MM.1S (cell line): ENCODE measurements around the gene HELZ.

Experiments
- DNase-seq: peaks from one replicate; pipeline ENCODE4 v3.0.0-alpha.2; 2015
- H2AFZ ChIP-seq: fragments of 300-600 bp; sonication (generic); 2 replicates; pipeline ENCODE4 v1.6.0; 2016; ENCODE audit warnings: antibody characterized with exemption, low read length
- H3F3A ChIP-seq: fragments of 300-600 bp; sonication (generic); 2 replicates; pipeline ENCODE4 v1.6.1; 2016; ENCODE audit warnings: mild to moderate bottlenecking, antibody characterized with exemption, low read length, moderate library complexity, mixed read lengths; ENCODE audit not compliant: insufficient read depth
- H3K27ac ChIP-seq: fragments of 300-600 bp; sonication (generic); 2 replicates; pipeline ENCODE4 v1.5.1; 2016; ENCODE audit warnings: mild to moderate bottlenecking, low read length
- H3K27me3 ChIP-seq: fragments of 300-600 bp; sonication (generic); replicated peaks from 2 replicates; pipeline ENCODE4 v1.6.0; 2016; ENCODE audit warnings: low read length; ENCODE audit not compliant: insufficient read depth
- H3K36me3 ChIP-seq: fragments of 300-600 bp; sonication (generic); replicated peaks from 2 replicates; pipeline ENCODE4 v1.6.1; 2016; ENCODE audit warnings: mild to moderate bottlenecking, low read length, mixed read lengths; ENCODE audit not compliant: insufficient read depth
- H3K4me1 ChIP-seq: fragments of 300-600 bp; sonication (generic); 2 replicates; pipeline ENCODE4 v1.6.1; 2016; ENCODE audit warnings: low read length, mixed read lengths
- H3K4me2 ChIP-seq: fragments of 300-600 bp; sonication (generic); 2 replicates; pipeline ENCODE4 v1.6.0; 2016; ENCODE audit warnings: low read depth, low read length
- H3K4me3 ChIP-seq: fragments of 300-600 bp; sonication (generic); 2 replicates; pipeline ENCODE4 v1.5.1; 2016; ENCODE audit warnings: low read length, mixed read lengths
- H3K79me2 ChIP-seq: fragments of 300-600 bp; sonication (generic); 2 replicates; pipeline ENCODE4 v1.6.1; 2016; ENCODE audit warnings: mixed run types, low read length, mixed read lengths
- H3K9ac ChIP-seq: fragments of 300-600 bp; sonication (generic); 2 replicates; pipeline ENCODE4 v1.6.1; 2016; ENCODE audit warnings: low read length, mixed read lengths
- H3K9me2 ChIP-seq: fragments of 300-600 bp; sonication (generic); replicated peaks from 2 replicates; pipeline ENCODE4 v1.6.1; 2016; ENCODE audit warnings: mild to moderate bottlenecking, low read length, mixed read lengths; ENCODE audit not compliant: insufficient read depth
- H3K9me3 ChIP-seq: fragments of 300-600 bp; sonication (generic); replicated peaks from 2 replicates; pipeline ENCODE4 v1.6.1; 2016; ENCODE audit warnings: mild to moderate bottlenecking, low read length, mixed read lengths; ENCODE audit not compliant: insufficient read depth
- H4K20me1 ChIP-seq: fragments of 300-600 bp; sonication (generic); 2 replicates; pipeline ENCODE4 v1.6.1; 2016; ENCODE audit warnings: mild to moderate bottlenecking, low read length, moderate library complexity, mixed read lengths; ENCODE audit not compliant: insufficient read depth
- EZH2 ChIP-seq: fragments of 300-600 bp; sonication (generic); optimal IDR thresholded peaks from 2 replicates; pipeline ENCODE3; 2017; ENCODE audit warnings: low read depth, mild to moderate bottlenecking, antibody characterized with exemption, low read length, mixed read lengths
- EZH2phosphoT487 ChIP-seq: fragments of 300-600 bp; sonication (generic); IDR thresholded peaks from 2 replicates; pipeline ENCODE4 v1.6.1; 2018; ENCODE audit warnings: antibody characterized with exemption, low read length
- TF ChIP-seq, protein P1 (sequence below): fragments of 300-600 bp; sonication (generic); IDR thresholded peaks from 2 replicates; pipeline ENCODE4 v1.5.1; 2016; ENCODE audit warnings: antibody characterized with exemption, low read length, mixed read lengths

Gene HELZ

DNA sequence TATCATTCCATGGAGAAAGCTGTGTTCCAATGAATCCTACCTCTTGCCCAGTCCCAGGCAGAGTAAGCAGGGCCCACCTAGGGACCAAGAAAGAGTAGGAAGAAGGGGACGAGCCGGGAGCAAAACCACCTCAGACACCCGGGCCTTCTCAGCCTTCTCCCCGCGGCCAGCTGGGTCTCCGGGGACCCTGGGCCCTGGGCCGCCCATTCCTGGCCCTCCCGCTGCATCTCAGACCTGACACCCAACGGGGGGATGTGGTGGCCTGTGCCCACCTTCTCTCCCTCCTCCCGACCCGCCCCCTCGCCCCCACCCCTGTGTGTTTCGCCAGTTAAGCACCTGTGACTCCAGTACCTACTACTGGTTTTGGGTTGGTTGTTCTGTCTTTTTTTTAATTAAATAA lies 212.0 kb downstream of the HELZ start:
- no peak overlapping the region for H2AFZ ChIP-seq
- no peaks in the 10 kb centered on the region for H3K79me2 ChIP-seq
- no peak overlapping the region for H3K9ac ChIP-seq
- no peaks in the 10 kb centered on the region for H3K36me3 ChIP-seq
- H4K20me1 ChIP-seq, result no peaks in the 10 kb centered on the region
- H3K4me1 ChIP-seq, result no peaks in the 10 kb centered on the region
- no peak overlapping the region for H3K27ac ChIP-seq
- peaks cover 45% of the 10 kb centered on the region for H3K27me3 ChIP-seq
- TF ChIP-seq EZH2phosphoT487 (no peak), EZH2 (no peak)
- TF ChIP-seq, protein P1, sequence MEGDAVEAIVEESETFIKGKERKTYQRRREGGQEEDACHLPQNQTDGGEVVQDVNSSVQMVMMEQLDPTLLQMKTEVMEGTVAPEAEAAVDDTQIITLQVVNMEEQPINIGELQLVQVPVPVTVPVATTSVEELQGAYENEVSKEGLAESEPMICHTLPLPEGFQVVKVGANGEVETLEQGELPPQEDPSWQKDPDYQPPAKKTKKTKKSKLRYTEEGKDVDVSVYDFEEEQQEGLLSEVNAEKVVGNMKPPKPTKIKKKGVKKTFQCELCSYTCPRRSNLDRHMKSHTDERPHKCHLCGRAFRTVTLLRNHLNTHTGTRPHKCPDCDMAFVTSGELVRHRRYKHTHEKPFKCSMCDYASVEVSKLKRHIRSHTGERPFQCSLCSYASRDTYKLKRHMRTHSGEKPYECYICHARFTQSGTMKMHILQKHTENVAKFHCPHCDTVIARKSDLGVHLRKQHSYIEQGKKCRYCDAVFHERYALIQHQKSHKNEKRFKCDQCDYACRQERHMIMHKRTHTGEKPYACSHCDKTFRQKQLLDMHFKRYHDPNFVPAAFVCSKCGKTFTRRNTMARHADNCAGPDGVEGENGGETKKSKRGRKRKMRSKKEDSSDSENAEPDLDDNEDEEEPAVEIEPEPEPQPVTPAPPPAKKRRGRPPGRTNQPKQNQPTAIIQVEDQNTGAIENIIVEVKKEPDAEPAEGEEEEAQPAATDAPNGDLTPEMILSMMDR, result no peak
- DNase-seq, result no peak
- no peaks in the 10 kb centered on the region for H3F3A ChIP-seq
- H3K9me3 ChIP-seq, result no peaks in the 10 kb centered on the region
- no peak overlapping the region for H3K4me2 ChIP-seq
- no peaks in the 10 kb centered on the region for H3K9me2 ChIP-seq
- H3K4me3 ChIP-seq, result no peak overlapping the region

DNA sequence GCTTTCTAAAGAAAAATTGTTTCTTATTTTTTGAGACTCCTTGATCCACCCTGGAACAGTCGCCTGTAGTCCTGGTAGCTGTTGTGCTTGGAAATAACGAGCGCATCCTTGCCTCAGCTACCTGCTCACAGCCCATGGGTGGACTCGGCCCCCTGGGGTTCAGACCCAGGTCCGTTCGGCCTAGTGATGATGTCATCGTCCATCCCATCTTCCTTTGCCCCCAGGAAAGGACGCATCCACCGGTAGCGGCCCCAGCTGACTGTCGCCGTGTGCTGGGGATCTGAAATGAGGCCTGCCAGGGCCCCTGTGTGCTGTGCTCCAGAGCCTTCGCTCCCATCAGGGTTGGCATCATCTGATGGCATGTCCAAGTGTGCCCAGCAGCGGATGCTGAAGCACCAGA lies 212.6 kb downstream of the HELZ start:
- Histone ChIP-seq H3K79me2 (no peaks in the 10 kb centered on the region), H3K9me3 (no peaks in the 10 kb centered on the region), H3K27me3 (peaks cover 45% of the 10 kb centered on the region), H4K20me1 (no peaks in the 10 kb centered on the region), H3K9me2 (no peaks in the 10 kb centered on the region), H3F3A (no peaks in the 10 kb centered on the region), H3K4me1 (no peaks in the 10 kb centered on the region), H3K36me3 (no peaks in the 10 kb centered on the region), H3K9ac (no peak overlapping the region), H3K4me3 (no peak overlapping the region), H3K4me2 (no peak overlapping the region), H3K27ac (no peak overlapping the region), H2AFZ (no peak overlapping the region)
- TF ChIP-seq EZH2 (no peak), EZH2phosphoT487 (no peak)
- TF ChIP-seq, protein P1, result no peak
- DNase-seq, result no peak

DNA sequence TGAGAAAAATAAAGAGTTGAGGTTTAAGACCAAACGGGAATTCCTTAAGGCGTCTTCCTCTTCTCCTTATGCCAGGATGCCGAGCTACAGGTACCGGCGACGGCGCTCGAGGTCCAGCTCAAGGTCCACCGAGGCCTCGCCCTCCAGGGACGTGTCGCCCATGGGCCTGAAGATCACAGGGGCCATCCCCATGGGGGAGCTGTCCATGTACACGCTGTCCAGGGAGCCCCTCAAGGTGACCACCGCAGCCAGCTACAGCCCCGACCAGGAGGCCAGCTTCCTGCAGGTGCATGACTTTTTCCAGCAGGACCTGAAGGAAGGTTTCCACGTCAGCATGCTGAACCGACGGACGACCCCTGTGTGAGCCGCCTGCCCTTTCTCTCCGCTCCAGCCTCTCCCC lies 214.4 kb downstream of the HELZ start:
- H3K27ac ChIP-seq, result no peak overlapping the region
- H3F3A ChIP-seq, result no peaks in the 10 kb centered on the region
- no peaks in the 10 kb centered on the region for H3K9me3 ChIP-seq
- no peak overlapping the region for H3K4me2 ChIP-seq
- no peaks in the 10 kb centered on the region for H3K9me2 ChIP-seq
- no peak for DNase-seq
- no peaks in the 10 kb centered on the region for H3K4me1 ChIP-seq
- no peak overlapping the region for H3K9ac ChIP-seq
- H3K79me2 ChIP-seq, result no peaks in the 10 kb centered on the region
- H2AFZ ChIP-seq, result no peak overlapping the region
- no peak overlapping the region for H3K4me3 ChIP-seq
- no peaks in the 10 kb centered on the region for H4K20me1 ChIP-seq
- H3K36me3 ChIP-seq, result no peaks in the 10 kb centered on the region
- TF ChIP-seq EZH2phosphoT487, result no peak
- TF ChIP-seq EZH2, result no peak
- TF ChIP-seq, protein P1, result no peak
- peaks cover 45% of the 10 kb centered on the region for H3K27me3 ChIP-seq
